Skeletal muscle tissue (tissue), 4 donors: ENCODE data around the gene PITPNC1. TPM values are rescaled to one million over a fixed set of nuclear protein-coding genes. Genes with fewer than 3 reads are reported as not detected.
"Not testable (repeated sequence)": the region's sequence is repeated elsewhere in the genome, so short reads cannot be mapped to it uniquely, and the experiment has no call there.

Experiments
- H3K27ac ChIP-seq: one replicate; pipeline ENCODE4 v1.7.0; 2013; ENCODE audit warnings: mild to moderate bottlenecking, low read depth, low read length, inconsistent platforms
- H3K27me3 ChIP-seq, 3 donors: one replicate each; pipeline ENCODE4 v1.7.0; 2013; ENCODE audit warnings: low read length in 3 of 3; ENCODE audit not compliant: control insufficient read depth in 3 of 3, insufficient read depth in 3 of 3
- H3K36me3 ChIP-seq, 3 donors: one replicate each; pipeline ENCODE4 v1.7.0; 2013; ENCODE audit warnings: low read length in 3 of 3; ENCODE audit not compliant: control insufficient read depth in 3 of 3, insufficient read depth in 3 of 3
- H3K4me1 ChIP-seq, 3 donors: one replicate each; pipeline ENCODE4 v1.7.0; 2013; ENCODE audit warnings: low read length in 3 of 3, mild to moderate bottlenecking in 3 of 3; ENCODE audit not compliant: control insufficient read depth in 3 of 3, insufficient read depth in 3 of 3
- H3K4me3 ChIP-seq, 3 donors: one replicate each; pipeline ENCODE4 v1.7.0; 2013; ENCODE audit warnings: low read length in 3 of 3
- H3K9ac ChIP-seq, 3 donors: one replicate each; pipeline ENCODE4 v1.7.0; 2013; ENCODE audit warnings: low read length in 3 of 3, mild to moderate bottlenecking in 3 of 3, moderate library complexity in 2 of 3, low read depth in 1 of 3
- H3K9me3 ChIP-seq, 3 donors: one replicate each; pipeline ENCODE4 v1.7.0; 2013; ENCODE audit warnings: low read length in 3 of 3; ENCODE audit not compliant: control insufficient read depth in 3 of 3
- total RNA-seq: library from RNA; depleted of rRNA; stranded (reverse); fragments of >200 nt; gene quantifications from one replicate; pipeline ENCODE4 v1.2.3, GENCODE V29; 2014
- donor health status: Osteomylitis.

Gene PITPNC1
- total RNA-seq, 1 donor from 2014 or later = 9.4 TPM

DNA sequence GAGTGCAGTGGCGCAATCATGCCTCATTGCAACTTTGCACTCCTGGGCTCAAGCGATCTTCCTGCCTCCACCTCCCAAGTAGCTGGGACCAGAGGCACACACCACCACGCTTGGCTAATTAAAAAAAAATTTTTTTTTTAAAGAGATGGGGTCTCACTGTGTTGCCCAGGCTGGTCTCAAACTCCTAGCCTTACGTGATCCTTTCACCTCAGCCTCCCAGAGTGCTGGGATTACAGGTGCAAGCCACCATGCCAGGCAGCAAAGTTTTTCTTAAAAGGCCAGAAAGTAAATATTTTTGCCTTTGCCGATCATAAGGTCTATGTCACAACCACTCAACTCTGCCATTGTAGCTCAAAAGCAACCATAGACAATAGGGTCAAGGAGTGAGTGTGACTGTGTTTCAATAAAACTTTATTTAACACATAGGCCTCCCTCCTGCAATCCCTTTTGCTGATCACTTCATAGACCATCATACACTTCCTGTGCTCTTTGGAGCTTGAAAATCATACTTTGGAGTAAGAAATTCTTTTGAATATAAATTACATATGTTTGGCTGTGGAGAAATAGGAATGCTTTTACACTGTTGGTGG lies 48.6 kb downstream of the PITPNC1 start:
- H3K4me1 ChIP-seq = no peaks in the 10 kb centered on the region
- H3K9me3 ChIP-seq = no peaks in the 10 kb centered on the region
- H3K4me3 ChIP-seq = no peak overlapping the region
- no peak overlapping the region for H3K27ac ChIP-seq
- H3K27me3 ChIP-seq = no peaks in the 10 kb centered on the region
- no peak overlapping the region for H3K9ac ChIP-seq
- no peaks in the 10 kb centered on the region for H3K36me3 ChIP-seq

DNA sequence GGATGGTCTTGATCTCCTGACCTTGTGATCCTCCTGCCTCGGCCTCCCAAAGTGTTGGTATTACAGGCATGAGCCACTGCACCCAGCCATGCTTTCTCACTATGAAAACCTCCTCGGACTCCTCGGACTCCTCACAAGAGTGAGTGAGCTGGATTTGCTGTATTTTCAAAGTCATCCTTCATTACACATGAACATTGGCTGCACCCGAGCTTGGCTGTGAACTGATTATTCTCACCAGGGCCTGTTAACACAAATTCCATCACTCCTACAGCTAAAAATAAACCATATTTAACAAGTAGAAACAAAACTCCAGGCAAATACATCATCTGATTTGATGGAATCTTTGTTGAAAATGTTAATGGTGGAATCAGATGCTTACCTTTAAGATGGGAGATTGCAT lies 50.3 kb downstream of the PITPNC1 start:
- no peaks in the 10 kb centered on the region for H3K36me3 ChIP-seq
- no peaks in the 10 kb centered on the region for H3K4me1 ChIP-seq
- no peak overlapping the region for H3K4me3 ChIP-seq
- no peaks in the 10 kb centered on the region for H3K27me3 ChIP-seq
- no peaks in the 10 kb centered on the region for H3K9me3 ChIP-seq
- no peak overlapping the region for H3K27ac ChIP-seq
- H3K9ac ChIP-seq = no peak overlapping the region

DNA sequence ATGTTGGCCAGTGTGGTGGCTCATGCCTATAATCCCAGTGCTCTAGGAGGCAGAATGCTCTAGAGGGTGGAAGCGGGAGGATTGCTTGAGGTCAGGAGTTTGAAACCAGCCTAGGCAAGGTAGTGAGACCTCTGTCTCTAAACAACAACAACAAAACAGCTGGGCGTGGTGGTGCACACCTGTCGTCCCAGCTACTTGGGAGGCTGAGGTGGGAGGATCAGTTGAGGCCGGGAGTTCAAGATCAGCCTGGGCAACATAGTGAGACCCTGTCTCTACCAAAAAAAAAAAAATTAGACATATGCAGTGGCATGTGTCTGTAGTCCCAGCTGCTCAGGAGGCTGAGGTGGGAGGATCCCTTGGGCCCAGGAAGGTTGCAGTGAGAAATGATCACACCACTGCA lies 53.4 kb downstream of the PITPNC1 start:
- not testable (repeated sequence) for H3K4me1 ChIP-seq, H3K9me3 ChIP-seq, H3K4me3 ChIP-seq, H3K27me3 ChIP-seq, H3K9ac ChIP-seq, H3K27ac ChIP-seq, H3K36me3 ChIP-seq

DNA sequence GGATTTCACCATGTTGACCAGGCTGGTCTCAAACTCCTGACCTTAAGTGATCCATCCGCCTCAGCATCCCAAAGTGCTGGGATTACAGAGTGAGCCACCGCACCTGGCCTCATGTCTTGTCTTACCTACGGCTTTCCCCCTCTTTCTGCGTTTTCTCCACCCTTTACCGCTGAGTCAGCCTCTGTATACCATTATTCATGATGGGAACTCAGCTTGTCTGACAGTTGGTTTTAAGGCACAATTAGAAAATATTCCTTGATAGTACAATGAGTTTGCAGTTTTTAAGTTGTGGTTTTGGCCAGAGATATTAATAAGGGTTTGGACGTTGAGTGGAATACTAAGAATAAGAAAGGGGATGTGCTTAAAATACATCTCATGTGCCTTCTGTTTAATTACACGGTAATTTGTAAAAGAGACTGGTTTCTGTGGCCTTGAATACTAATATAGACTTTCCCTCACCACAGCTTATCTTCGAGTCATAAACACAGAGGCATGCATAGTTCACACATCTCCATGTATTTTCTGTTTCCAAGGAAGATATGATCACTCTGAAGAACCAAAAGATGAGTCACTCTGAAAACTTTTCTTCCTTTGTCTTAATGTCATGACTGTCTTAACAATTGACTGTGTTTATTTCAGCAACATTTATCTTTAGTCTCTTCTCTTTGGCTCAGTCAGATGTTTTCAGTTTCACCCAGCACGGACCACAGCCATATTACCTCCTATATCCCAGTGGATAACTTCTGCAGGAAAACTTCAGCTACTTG lies 54.4 kb downstream of the PITPNC1 start:
- no peaks in the 10 kb centered on the region for H3K9me3 ChIP-seq
- H3K4me3 ChIP-seq = no peak overlapping the region
- H3K27me3 ChIP-seq = no peaks in the 10 kb centered on the region
- peaks cover 2 to 6% (median 4%) of the 10 kb centered on the region in 3 donors for H3K4me1 ChIP-seq
- H3K27ac ChIP-seq = no peak overlapping the region
- no peak overlapping the region for H3K9ac ChIP-seq
- no peaks in the 10 kb centered on the region for H3K36me3 ChIP-seq

DNA sequence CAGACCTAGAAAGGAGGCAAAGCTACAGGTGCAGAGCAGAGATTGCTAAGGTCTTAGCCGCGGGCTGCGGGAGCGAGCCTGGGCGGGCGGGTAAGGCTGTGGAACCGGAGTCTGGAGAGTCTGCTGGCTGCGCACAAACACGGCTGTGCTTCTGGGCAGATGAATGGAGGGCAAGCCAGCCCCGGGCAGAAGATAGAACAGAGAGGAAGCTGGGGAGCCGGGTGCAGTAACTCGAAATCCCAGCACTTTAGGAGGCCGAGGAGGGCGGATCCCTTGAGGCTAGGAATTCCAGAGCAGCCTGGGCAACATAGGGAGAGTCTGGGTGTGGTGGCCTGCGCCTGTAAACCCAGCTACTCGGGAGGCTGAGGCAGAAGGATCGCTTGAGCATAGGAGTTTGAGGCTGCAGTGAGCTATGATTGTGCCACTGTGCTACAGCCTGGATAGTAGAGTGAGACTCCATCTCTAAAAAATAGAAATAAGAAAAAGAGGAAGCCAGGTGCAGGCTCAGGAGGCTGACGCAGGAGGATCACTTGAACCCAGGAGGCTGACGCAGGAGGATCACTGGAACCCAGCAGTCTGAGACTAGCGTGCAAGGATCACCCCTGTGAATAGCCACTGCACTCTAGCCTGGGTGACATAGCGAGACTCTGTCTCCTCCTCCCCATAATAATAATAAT lies 56.3 kb downstream of the PITPNC1 start:
- no peaks in the 10 kb centered on the region for H3K9me3 ChIP-seq
- H3K27ac ChIP-seq = peak overlapping the region; percentile 36
- no peak overlapping the region for H3K4me3 ChIP-seq
- H3K36me3 ChIP-seq = no peaks in the 10 kb centered on the region
- H3K4me1 ChIP-seq = peaks cover 4 to 6% (median 4%) of the 10 kb centered on the region in 3 donors
- H3K27me3 ChIP-seq = no peaks in the 10 kb centered on the region
- H3K9ac ChIP-seq = peak overlapping the region in 1 of 3 donors; percentile 8

DNA sequence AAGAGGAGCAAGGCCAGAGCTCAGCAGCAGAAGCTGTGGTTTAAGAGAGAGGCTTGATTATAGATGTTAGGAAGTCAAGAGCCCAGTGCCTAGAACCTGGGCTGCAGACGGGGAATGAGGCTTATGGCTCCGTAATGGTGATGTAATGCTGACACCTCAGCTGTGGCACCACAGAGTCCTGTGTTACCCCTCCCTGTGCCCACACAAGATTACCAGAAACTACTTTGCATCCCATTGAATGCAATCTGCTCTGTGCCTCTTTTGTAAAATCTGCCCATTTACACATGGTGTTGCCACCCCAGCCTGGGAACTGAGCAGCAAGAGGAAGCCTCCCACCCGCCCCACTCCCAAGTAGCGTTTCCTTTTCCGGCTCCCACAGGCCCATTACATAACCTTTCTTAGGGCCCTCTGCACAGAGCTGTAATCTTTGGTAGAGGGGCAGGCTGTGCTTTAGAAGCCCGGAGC lies 57.0 kb downstream of the PITPNC1 start:
- Histone ChIP-seq H3K9ac (no peak overlapping the region), H3K9me3 (no peaks in the 10 kb centered on the region), H3K4me3 (no peak overlapping the region), H3K27ac (no peak overlapping the region), H3K36me3 (no peaks in the 10 kb centered on the region), H3K4me1 (peaks cover 4 to 6% (median 4%) of the 10 kb centered on the region in 3 donors), H3K27me3 (no peaks in the 10 kb centered on the region)

DNA sequence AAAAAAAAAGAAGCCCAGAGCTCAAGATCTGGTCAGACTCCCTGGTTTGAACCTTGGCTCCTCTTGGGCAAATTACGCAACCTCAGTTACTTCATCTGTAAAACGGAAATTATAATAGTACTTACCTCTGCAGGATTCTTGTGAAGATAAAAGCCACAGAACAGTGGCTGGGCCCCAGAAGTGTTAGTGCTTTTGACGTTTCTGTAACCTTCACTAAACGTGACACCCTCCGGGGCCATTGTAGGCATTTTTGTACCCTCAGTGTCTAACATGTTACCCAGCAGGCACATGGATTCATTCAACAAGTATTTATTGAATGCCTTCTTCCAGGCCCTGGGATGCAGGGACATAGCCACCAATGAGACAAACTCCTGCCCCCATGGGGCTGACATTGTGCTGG lies 58.0 kb downstream of the PITPNC1 start:
- Histone ChIP-seq H3K9me3 (no peaks in the 10 kb centered on the region), H3K36me3 (no peaks in the 10 kb centered on the region), H3K27ac (no peak overlapping the region), H3K9ac (no peak overlapping the region), H3K27me3 (no peaks in the 10 kb centered on the region), H3K4me1 (peaks cover 4 to 6% (median 4%) of the 10 kb centered on the region in 3 donors), H3K4me3 (no peak overlapping the region)

DNA sequence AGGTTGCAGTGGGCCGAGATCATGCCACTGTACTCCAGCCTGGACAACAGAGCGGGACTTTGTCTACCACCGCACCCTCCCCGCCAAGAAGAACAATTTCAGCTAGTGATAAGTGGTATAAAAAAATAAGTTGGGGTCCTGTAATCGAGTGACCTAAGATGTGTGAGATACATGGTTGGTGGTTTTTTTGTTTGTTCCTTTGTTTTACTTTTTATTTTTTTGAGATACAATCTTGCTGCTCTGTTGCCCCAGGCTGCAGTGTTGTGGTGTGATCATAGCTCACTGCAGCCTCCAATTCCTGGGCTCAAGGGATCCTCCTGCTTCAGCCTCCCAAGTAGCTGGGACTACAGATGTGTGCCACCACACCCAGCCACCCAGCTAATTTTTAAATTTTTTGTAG lies 58.7 kb downstream of the PITPNC1 start:
- Histone ChIP-seq H3K9me3 (no peaks in the 10 kb centered on the region), H3K27ac (no peak overlapping the region), H3K4me1 (peaks cover 4 to 6% (median 4%) of the 10 kb centered on the region in 3 donors)

DNA sequence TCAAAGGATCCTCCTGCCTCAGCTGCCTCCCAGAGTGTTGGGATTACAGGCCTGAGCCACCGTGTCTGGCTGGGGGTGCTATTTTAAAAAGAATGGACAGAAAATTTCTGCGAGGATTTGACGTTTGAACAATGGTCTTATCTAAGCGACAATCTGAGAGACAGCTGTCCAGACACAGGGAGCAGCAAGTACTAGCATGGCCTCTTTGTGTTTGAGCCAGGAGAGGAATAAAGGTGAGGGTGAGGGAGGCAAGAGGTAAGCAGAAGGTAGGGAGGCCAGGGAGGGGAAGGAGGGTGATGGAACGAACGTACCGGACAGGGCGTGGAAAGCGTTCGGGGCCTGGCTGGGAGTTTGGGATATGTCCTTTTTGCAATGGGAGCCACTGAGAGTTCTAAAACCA lies 59.2 kb downstream of the PITPNC1 start:
- peaks cover 4 to 6% (median 6%) of the 10 kb centered on the region in 3 donors for H3K4me1 ChIP-seq
- no peak overlapping the region for H3K9ac ChIP-seq
- H3K27ac ChIP-seq = no peak overlapping the region
- H3K9me3 ChIP-seq = no peaks in the 10 kb centered on the region
- H3K36me3 ChIP-seq = no peaks in the 10 kb centered on the region
- H3K4me3 ChIP-seq = no peak overlapping the region
- H3K27me3 ChIP-seq = peaks cover 0 to 1% (median 0%) of the 10 kb centered on the region in 3 donors

More for the DNA sequence above, 58.7 kb downstream of the PITPNC1 start:
- no peak overlapping the region for H3K9ac ChIP-seq
- no peak overlapping the region for H3K4me3 ChIP-seq
- H3K36me3 ChIP-seq = no peaks in the 10 kb centered on the region
- no peaks in the 10 kb centered on the region for H3K27me3 ChIP-seq

DNA sequence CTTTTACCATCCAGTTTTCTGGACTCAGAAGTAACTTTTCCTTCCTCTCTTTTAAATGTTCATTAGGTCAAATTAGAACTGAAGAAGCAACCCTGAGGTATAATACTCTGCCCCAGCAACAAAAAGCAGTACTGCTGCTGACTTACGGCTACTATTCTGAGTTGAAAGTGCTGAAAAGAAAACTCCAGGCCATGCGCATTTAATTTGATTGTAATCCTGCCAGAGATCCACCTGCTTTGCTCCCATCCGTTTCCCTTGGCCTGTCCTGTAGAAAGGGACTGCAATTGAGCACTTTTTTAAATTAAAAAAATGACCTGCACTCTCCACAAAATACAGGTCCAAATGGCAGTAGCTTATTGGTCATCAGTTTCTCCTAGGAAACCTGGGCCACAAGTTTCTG lies 61.6 kb downstream of the PITPNC1 start:
- peaks cover 0 to 8% (median 0%) of the 10 kb centered on the region in 3 donors for H3K27me3 ChIP-seq
- no peak overlapping the region for H3K9ac ChIP-seq
- no peaks in the 10 kb centered on the region for H3K9me3 ChIP-seq
- no peaks in the 10 kb centered on the region for H3K36me3 ChIP-seq
- H3K27ac ChIP-seq = no peak overlapping the region
- no peak overlapping the region for H3K4me3 ChIP-seq
- peaks cover 7 to 11% (median 10%) of the 10 kb centered on the region in 3 donors for H3K4me1 ChIP-seq
